Neural progenitor cell (in vitro differentiated cells): ENCODE results near the gene RNF169. TPM values are rescaled to one million over a fixed set of nuclear protein-coding genes. Genes with fewer than 3 reads are reported as not detected.

Source experiments
- DNase-seq: peaks from one replicate; pipeline ENCODE4 v3.0.0-alpha.2; 2016; ENCODE audit warnings: low spot score
- H2AFZ ChIP-seq: fragments of 200-600 bp; sonication (generic); replicated peaks from 2 replicates; pipeline ENCODE4 v1.6.1; 2016; ENCODE audit warnings: antibody characterized with exemption
- H3F3A ChIP-seq: fragments of 200-600 bp; sonication (generic); 2 replicates; pipeline ENCODE4 v1.6.1; 2016; ENCODE audit warnings: antibody characterized with exemption, low read depth
- H3K27ac ChIP-seq: fragments of 200-600 bp; sonication (generic); 2 replicates; pipeline ENCODE4 v1.5.1; 2016; ENCODE audit warnings: mild to moderate bottlenecking
- H3K27me3 ChIP-seq: fragments of 200-600 bp; sonication (generic); 2 replicates; pipeline ENCODE4 v1.6.1; 2016; ENCODE audit warnings: mild to moderate bottlenecking, moderate library complexity
- H3K36me3 ChIP-seq: fragments of 200-600 bp; sonication (generic); 2 replicates; pipeline ENCODE4 v1.5.1; 2016
- H3K4me1 ChIP-seq: fragments of 200-600 bp; sonication (generic); 2 replicates; pipeline ENCODE4 v1.6.1; 2016; ENCODE audit warnings: mixed run types
- H3K4me2 ChIP-seq: fragments of 200-600 bp; sonication (generic); 2 replicates; pipeline ENCODE4 v1.6.1; 2016
- H3K4me3 ChIP-seq: fragments of 200-600 bp; sonication (generic); 2 replicates; pipeline ENCODE4 v1.5.1; 2016
- H3K79me2 ChIP-seq: fragments of 200-600 bp; sonication (generic); 2 replicates; pipeline ENCODE4 v1.6.1; 2016; ENCODE audit warnings: low read depth
- H3K9ac ChIP-seq: fragments of 200-600 bp; sonication (generic); 2 replicates; pipeline ENCODE4 v1.6.1; 2016
- H3K9me3 ChIP-seq: fragments of 200-600 bp; sonication (generic); 2 replicates; pipeline ENCODE4 v1.5.1; 2016; ENCODE audit warnings: low read depth
- H4K20me1 ChIP-seq: fragments of 200-600 bp; sonication (generic); 2 replicates; pipeline ENCODE4 v1.6.1; 2016; ENCODE audit warnings: low read depth
- H3K27ac Mint-ChIP-seq: 3 replicates; pipeline ENCODE4 v1.8.0; 2021; ENCODE audit warnings: mixed read lengths
- H3K27me3 Mint-ChIP-seq: 2 replicates; pipeline ENCODE4 v1.8.0; 2022; ENCODE audit warnings: low read depth, mild to moderate bottlenecking, inconsistent platforms, moderate library complexity, mixed read lengths; ENCODE audit not compliant: insufficient read depth
- H3K36me3 Mint-ChIP-seq: 3 replicates; pipeline ENCODE4 v1.8.0; 2021; ENCODE audit warnings: mixed read lengths
- H3K4me1 Mint-ChIP-seq: 3 replicates; pipeline ENCODE4 v1.8.0; 2021; ENCODE audit warnings: mixed read lengths
- H3K4me3 Mint-ChIP-seq: 3 replicates; pipeline ENCODE4 v1.8.0; 2021; ENCODE audit warnings: mild to moderate bottlenecking, moderate library complexity, mixed read lengths
- H3K9me3 Mint-ChIP-seq: 3 replicates; pipeline ENCODE4 v1.8.0; 2020; ENCODE audit warnings: mixed read lengths
- CTCF ChIP-seq: fragments of 200-600 bp; sonication (generic); IDR thresholded peaks from 2 replicates; pipeline ENCODE4 v1.5.1; 2017; ENCODE audit warnings: antibody characterized with exemption, mild to moderate bottlenecking
- EZH2 ChIP-seq: fragments of 200-600 bp; sonication (generic); IDR thresholded peaks from 2 replicates; pipeline ENCODE4 v1.6.1; 2017; ENCODE audit warnings: antibody characterized with exemption, mild to moderate bottlenecking, moderate library complexity
- EZH2phosphoT487 ChIP-seq: fragments of 200-600 bp; sonication (generic); IDR thresholded peaks from 2 replicates; pipeline ENCODE4 v1.6.1; 2017; ENCODE audit warnings: antibody characterized with exemption
- total RNA-seq: library from RNA; depleted of rRNA; stranded (reverse); fragments of >200 nt; gene quantifications from 2 replicates; pipeline ENCODE4 v1.2.3, GENCODE V29; 2015; ENCODE audit warnings: low replicate concordance

Gene RNF169
- total RNA-seq, 1 donor from 2014 or later: 30.2 TPM

GRCh38 chr11:74845978-74846517 lies 97.4 kb downstream of the RNF169 start:
- Mint-ChIP-seq H3K4me1 (peaks cover 13% of the 10 kb centered on the region), H3K4me3 (no peak overlapping the region), H3K27me3 (peaks cover 4% of the 10 kb centered on the region), H3K36me3 (peaks cover 24% of the 10 kb centered on the region), H3K9me3 (no peaks in the 10 kb centered on the region), H3K27ac (no peak overlapping the region)
- no peak overlapping the region for H2AFZ ChIP-seq
- H3K4me3 ChIP-seq: no peak overlapping the region
- no peak overlapping the region for H3K4me2 ChIP-seq
- no peak for DNase-seq
- H3F3A ChIP-seq: peaks cover 13% of the 10 kb centered on the region
- TF ChIP-seq EZH2 (no peak), CTCF (no peak), EZH2phosphoT487 (no peak)
- peaks cover 15% of the 10 kb centered on the region for H3K4me1 ChIP-seq
- no peaks in the 10 kb centered on the region for H4K20me1 ChIP-seq
- no peaks in the 10 kb centered on the region for H3K27me3 ChIP-seq
- H3K27ac ChIP-seq: no peak overlapping the region
- no peaks in the 10 kb centered on the region for H3K36me3 ChIP-seq
- H3K9ac ChIP-seq: no peak overlapping the region
- no peaks in the 10 kb centered on the region for H3K9me3 ChIP-seq
- no peaks in the 10 kb centered on the region for H3K79me2 ChIP-seq

GRCh38 chr11:74846770-74847169 lies 98.1 kb downstream of the RNF169 start:
- Histone ChIP-seq H3K4me2 (no peak overlapping the region), H3K27ac (no peak overlapping the region), H2AFZ (no peak overlapping the region), H3K79me2 (no peaks in the 10 kb centered on the region), H3K9ac (no peak overlapping the region), H3F3A (peaks cover 13% of the 10 kb centered on the region), H3K4me1 (peaks cover 15% of the 10 kb centered on the region), H3K36me3 (no peaks in the 10 kb centered on the region), H4K20me1 (no peaks in the 10 kb centered on the region), H3K4me3 (no peak overlapping the region), H3K27me3 (no peaks in the 10 kb centered on the region), H3K9me3 (no peaks in the 10 kb centered on the region)
- Mint-ChIP-seq H3K9me3 (no peaks in the 10 kb centered on the region), H3K4me3 (no peak overlapping the region), H3K27me3 (peaks cover 3% of the 10 kb centered on the region), H3K36me3 (peaks cover 17% of the 10 kb centered on the region), H3K27ac (no peak overlapping the region), H3K4me1 (peaks cover 13% of the 10 kb centered on the region)
- DNase-seq: no peak
- TF ChIP-seq EZH2phosphoT487 (no peak), EZH2 (no peak), CTCF (no peak)

GRCh38 chr11:74847395-74847794 lies 98.7 kb downstream of the RNF169 start:
- Mint-ChIP-seq H3K4me3 (no peak overlapping the region), H3K27me3 (peaks cover 3% of the 10 kb centered on the region), H3K36me3 (peaks cover 14% of the 10 kb centered on the region), H3K4me1 (peaks cover 13% of the 10 kb centered on the region), H3K27ac (no peak overlapping the region), H3K9me3 (no peaks in the 10 kb centered on the region)
- Histone ChIP-seq H3K9ac (no peak overlapping the region), H3K9me3 (no peaks in the 10 kb centered on the region), H3K27ac (no peak overlapping the region), H3K36me3 (no peaks in the 10 kb centered on the region), H3F3A (peaks cover 13% of the 10 kb centered on the region), H4K20me1 (no peaks in the 10 kb centered on the region), H2AFZ (no peak overlapping the region), H3K27me3 (no peaks in the 10 kb centered on the region), H3K79me2 (no peaks in the 10 kb centered on the region), H3K4me1 (peaks cover 15% of the 10 kb centered on the region), H3K4me3 (no peak overlapping the region), H3K4me2 (no peak overlapping the region)
- no peak for TF ChIP-seq CTCF
- no peak for TF ChIP-seq EZH2
- TF ChIP-seq EZH2phosphoT487: no peak
- DNase-seq: no peak
